GM19351 (cell line): ENCODE measurements around the gene NTRK3.
"Not testable (repeated sequence)": the region's sequence is repeated elsewhere in the genome, so short reads cannot be mapped to it uniquely, and the experiment has no call there.

ENCODE experiments used
- ATAC-seq: cut with Tn5 transposase; IDR thresholded peaks from one replicate; pipeline ENCODE4 v1.9.1; 2021; ENCODE audit warnings: mild to moderate bottlenecking, moderate library complexity; ENCODE audit not compliant: unreplicated experiment

NTRK3 gene

DNA sequence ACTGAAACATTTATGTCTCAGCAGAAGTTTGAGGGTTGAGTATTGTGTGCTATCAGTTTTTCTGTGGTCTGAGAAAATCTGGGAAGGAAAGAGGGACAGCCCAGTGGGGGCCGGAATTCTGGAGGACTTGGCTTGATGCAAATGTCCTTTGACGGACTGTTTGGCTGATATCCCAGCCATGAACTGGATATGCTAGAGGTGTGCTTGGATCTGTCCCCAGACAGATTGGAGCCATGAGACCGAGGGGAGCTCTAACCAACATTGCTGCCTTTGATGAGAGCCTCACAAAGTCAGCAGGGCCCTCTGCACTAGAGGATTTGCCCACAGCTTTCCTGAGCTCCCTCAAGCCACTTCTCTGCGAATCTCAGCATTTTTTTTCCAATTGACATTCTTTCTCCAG, 405.6 kb downstream of the NTRK3 start:
- no peak for ATAC-seq

DNA sequence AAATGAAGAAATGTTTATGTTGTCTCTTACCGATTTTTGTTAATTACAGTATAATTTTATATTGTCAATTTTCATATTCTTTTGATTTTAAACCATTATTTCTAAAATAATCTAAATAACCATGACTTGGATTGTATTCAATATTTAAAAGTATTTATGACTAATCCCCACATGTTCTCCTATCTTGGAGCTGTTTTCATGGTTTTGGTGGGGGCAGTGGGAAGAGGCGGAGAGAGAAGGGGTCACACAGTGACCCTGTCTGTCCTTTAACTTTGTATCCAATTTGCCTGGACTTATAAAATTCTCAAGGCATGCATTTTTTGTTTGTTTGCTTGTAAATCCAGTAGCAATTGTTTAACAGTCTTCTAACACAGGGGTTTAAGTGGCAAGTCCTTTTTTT, 407.4 kb downstream of the NTRK3 start:
- no peak for ATAC-seq

GRCh38 chr15:87848012-87848411, 408.5 kb downstream of the NTRK3 start:
- ATAC-seq = no peak

- ATAC-seq = no peak
Measured at GRCh38 chr15:87846746-87847145, 409.8 kb downstream of the NTRK3 start.

DNA sequence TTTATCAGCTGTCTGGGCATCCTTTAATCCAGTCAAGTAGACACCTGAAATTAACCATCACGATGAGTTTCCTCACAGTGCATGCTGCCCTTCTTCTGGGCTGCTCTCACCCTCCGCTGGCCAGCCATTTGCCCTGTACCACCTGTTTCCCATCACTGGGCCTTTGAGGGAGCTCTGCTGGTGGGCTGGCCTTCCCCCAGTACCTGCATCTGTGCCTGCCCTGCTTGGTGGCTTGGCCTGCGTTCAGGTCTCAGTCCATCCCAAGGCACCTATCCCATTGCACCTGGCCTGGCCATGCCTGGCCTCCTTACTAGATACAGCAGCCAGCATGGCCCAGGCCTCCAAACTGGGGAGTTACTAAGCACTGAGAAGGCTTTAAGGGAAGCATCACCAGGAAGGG, 413.2 kb downstream of the NTRK3 start:
- no peak for ATAC-seq

GRCh38 chr15:87841426-87841998, 415.0 kb downstream of the NTRK3 start:
- ATAC-seq = no peak

GRCh38 chr15:87835830-87836229, 420.7 kb downstream of the NTRK3 start:
- ATAC-seq = not testable (repeated sequence)

DNA sequence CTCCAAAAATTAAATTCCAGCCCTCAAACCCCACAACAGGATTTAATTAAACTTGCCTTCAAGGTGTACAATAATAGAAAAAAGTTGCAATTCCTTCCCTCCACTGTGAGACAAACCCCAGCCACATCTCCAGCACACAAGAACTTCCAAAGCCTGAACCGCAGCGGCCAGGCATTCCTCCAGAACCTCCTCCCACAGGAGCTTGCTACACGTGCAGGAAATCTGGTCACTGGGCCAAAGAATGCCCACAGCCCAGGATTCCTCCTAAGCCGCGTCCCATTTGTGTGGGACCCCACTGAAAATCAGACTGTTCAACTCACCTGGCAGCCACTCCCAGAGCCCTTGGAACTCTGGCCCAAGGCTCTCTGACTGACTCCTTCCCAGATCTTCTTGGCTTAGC, 423.2 kb downstream of the NTRK3 start:
- ATAC-seq = not testable (repeated sequence)

GRCh38 chr15:87829332-87830050, 427.0 kb downstream of the NTRK3 start:
- ATAC-seq = no peak

DNA sequence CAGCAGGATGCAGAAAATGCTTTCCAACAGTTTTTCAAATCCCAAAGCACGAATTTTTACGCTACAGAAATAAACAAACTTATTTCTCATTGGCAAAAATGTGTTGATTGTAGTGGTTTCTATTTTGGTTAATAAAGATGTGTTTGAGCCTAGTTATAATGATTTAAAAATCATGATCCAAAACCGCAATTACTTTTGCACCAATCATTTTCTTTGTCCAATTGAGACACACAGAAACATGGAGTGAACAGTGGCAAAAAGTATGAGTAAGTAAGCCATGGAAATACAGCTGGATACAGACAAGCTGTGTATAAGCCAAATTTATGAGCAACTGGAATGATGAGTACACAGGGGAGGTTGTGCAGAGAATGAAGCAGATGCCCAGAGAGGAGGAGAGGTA, 427.9 kb downstream of the NTRK3 start:
- ATAC-seq = no peak

GRCh38 chr15:87827131-87827530, 429.4 kb downstream of the NTRK3 start:
- no peak for ATAC-seq

DNA sequence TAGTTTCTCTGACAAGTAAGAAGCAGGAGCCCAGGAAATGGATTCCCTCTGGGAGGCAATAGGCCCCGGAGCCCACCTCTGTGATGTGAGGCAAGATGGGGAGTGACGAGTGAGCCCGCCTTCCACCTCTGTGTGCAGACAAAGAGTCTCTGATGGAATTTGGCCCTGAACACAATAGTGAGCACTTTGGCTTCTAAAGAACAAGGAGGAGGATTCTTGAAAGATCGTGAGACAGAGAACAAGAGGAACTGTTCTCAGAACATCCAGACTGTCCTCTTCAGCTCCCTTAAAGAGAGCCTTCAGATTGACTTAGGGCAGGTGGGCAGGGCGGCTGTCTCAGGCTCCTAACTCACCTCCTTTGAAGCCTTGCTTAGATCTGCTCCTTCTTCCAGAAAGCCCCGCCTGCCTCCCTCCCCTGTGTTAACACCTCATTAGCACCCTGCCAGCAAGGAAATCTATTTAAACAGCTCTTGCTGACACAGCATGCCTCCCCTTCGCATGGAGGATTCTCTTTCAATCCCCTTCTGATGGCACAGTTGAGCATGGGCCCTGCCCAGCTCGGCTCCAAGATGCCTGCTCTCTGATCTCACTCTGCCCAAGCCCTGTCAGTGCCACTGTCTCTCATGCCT, 430.3 kb downstream of the NTRK3 start:
- no peak for ATAC-seq

DNA sequence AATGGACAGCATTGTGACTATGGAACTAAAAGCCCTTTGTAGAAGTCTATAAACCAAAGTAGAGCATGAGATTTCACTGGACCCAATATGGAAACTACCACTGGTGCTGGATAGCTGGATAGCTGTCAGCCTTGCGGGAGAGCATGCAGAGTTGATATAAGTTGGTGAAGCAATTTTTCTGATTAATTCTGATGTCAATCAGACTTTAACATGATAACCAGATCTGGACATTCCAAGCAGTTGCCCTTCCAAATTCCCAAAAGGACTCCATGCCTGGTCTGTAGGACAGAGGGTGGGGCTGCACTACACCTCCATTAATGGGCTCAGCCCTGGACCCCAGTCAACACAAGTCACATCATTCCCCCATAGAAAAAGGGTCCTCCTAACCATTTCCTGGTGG, 437.8 kb downstream of the NTRK3 start:
- ATAC-seq = no peak

DNA sequence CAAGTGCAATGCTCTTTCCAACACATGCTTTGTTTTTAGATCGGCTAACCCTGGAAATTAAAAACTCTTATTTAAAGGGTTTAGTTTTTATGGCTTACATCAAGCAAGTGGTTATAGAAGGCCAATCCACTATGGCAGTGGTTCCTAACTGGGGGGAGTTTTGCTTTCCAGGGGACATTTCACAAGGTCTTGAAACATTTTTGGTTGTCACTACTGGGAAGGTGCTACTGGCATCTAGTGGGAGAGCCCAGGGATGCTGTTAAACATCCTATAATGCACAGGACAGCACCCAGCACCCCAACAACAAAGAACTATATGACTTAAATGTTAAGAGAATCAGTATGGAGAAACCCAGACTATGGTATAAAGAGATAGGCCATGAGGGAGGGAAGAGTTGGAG, 439.0 kb downstream of the NTRK3 start:
- ATAC-seq = no peak

- ATAC-seq = no peak
Measured at GRCh38 chr15:87816811-87817210, 439.7 kb downstream of the NTRK3 start.

- ATAC-seq = no peak
Measured at GRCh38 chr15:87816016-87816415, 440.5 kb downstream of the NTRK3 start.
